ENCODE data around the gene EIF1B. TPM values are rescaled to one million over a fixed set of nuclear protein-coding genes. Genes with fewer than 3 reads are reported as not detected.
A peak's percentile ranks its signal among the peaks of the same experiment; 100 is the strongest.
"Not testable (repeated sequence)": the region's sequence is repeated elsewhere in the genome, so short reads cannot be mapped to it uniquely, and the experiment has no call there.

The EIF1B gene
- total RNA-seq = 17.2 TPM

- H3K27ac ChIP-seq (ENCODE audit: low read depth, low read length) = peak within 1 kb of the TSS; percentile 96
- H3K9me3 ChIP-seq (ENCODE audit: control insufficient read depth in 3 of 3, low read length in 3 of 3) = no peaks in the 10 kb centered on the region
- H3K4me1 ChIP-seq (ENCODE audit: control insufficient read depth in 3 of 3, insufficient read depth in 3 of 3, low read length in 3 of 3) = peaks cover 16 to 33% (median 27%) of the 10 kb centered on the region in 3 donors
- peak within 1 kb of the TSS; percentile 69 to 94 (median 82) for H3K4me3 ChIP-seq (ENCODE audit: low read length in 3 of 3)
- peaks cover 5 to 32% (median 21%) of the 10 kb centered on the region in 3 donors for H3K36me3 ChIP-seq (ENCODE audit: control insufficient read depth in 3 of 3, insufficient read depth in 3 of 3, low read length in 3 of 3)
- peak within 1 kb of the TSS; percentile 92 to 95 (median 93) for H3K9ac ChIP-seq (ENCODE audit: low read depth in 1 of 3, low read length in 3 of 3)
- no peaks in the 10 kb centered on the region for H3K27me3 ChIP-seq (ENCODE audit: control insufficient read depth in 3 of 3, insufficient read depth in 3 of 3, low read length in 3 of 3)
Observed at GRCh38 chr3:40309418-40309924, at the start of gene EIF1B. Gene EIF1B, plus strand, starts transcription at chr3:40309707. Its CDS starts 235 bp downstream, at chr3:40309942.

- Histone ChIP-seq H3K27me3 (ENCODE audit: control insufficient read depth in 3 of 3, insufficient read depth in 3 of 3, low read length in 3 of 3) (no peaks in the 10 kb centered on the region), H3K4me1 (ENCODE audit: control insufficient read depth in 3 of 3, insufficient read depth in 3 of 3, low read length in 3 of 3) (no peaks in the 10 kb centered on the region), H3K36me3 (ENCODE audit: control insufficient read depth in 3 of 3, insufficient read depth in 3 of 3, low read length in 3 of 3) (peaks cover 0 to 3% (median 0%) of the 10 kb centered on the region in 3 donors), H3K9me3 (ENCODE audit: control insufficient read depth in 3 of 3, low read length in 3 of 3) (no peaks in the 10 kb centered on the region), H3K4me3 (ENCODE audit: low read length in 3 of 3) (no peak overlapping the region), H3K27ac (ENCODE audit: low read depth, low read length) (no peak overlapping the region), H3K9ac (ENCODE audit: low read depth in 1 of 3, low read length in 3 of 3) (no peak overlapping the region)
Observed at GRCh38 chr3:40262331-40262730, 47.2 kb upstream of the EIF1B start.

- Histone ChIP-seq H3K4me3 (ENCODE audit: low read length in 3 of 3) (no peak overlapping the region), H3K36me3 (ENCODE audit: control insufficient read depth in 3 of 3, insufficient read depth in 3 of 3, low read length in 3 of 3) (no peaks in the 10 kb centered on the region), H3K9ac (ENCODE audit: low read depth in 1 of 3, low read length in 3 of 3) (no peak overlapping the region), H3K27ac (ENCODE audit: low read depth, low read length) (no peak overlapping the region), H3K4me1 (ENCODE audit: control insufficient read depth in 3 of 3, insufficient read depth in 3 of 3, low read length in 3 of 3) (no peaks in the 10 kb centered on the region), H3K27me3 (ENCODE audit: control insufficient read depth in 3 of 3, insufficient read depth in 3 of 3, low read length in 3 of 3) (no peaks in the 10 kb centered on the region), H3K9me3 (ENCODE audit: control insufficient read depth in 3 of 3, low read length in 3 of 3) (no peaks in the 10 kb centered on the region)
Observed at GRCh38 chr3:40264451-40264850, 45.1 kb upstream of the EIF1B start.

- H3K4me3 ChIP-seq (ENCODE audit: low read length in 3 of 3) = no peak overlapping the region
- H3K9ac ChIP-seq (ENCODE audit: low read depth in 1 of 3, low read length in 3 of 3) = no peak overlapping the region
- no peaks in the 10 kb centered on the region for H3K4me1 ChIP-seq (ENCODE audit: control insufficient read depth in 3 of 3, insufficient read depth in 3 of 3, low read length in 3 of 3)
- no peaks in the 10 kb centered on the region for H3K36me3 ChIP-seq (ENCODE audit: control insufficient read depth in 3 of 3, insufficient read depth in 3 of 3, low read length in 3 of 3)
- no peaks in the 10 kb centered on the region for H3K27me3 ChIP-seq (ENCODE audit: control insufficient read depth in 3 of 3, insufficient read depth in 3 of 3, low read length in 3 of 3)
- no peaks in the 10 kb centered on the region for H3K9me3 ChIP-seq (ENCODE audit: control insufficient read depth in 3 of 3, low read length in 3 of 3)
- H3K27ac ChIP-seq (ENCODE audit: low read depth, low read length) = no peak overlapping the region
Observed at GRCh38 chr3:40265181-40265580, 44.3 kb upstream of the EIF1B start.

GRCh38 chr3:40267937-40268724, 41.4 kb upstream of the EIF1B start:
- Histone ChIP-seq H3K27me3 (ENCODE audit: control insufficient read depth in 3 of 3, insufficient read depth in 3 of 3, low read length in 3 of 3) (no peaks in the 10 kb centered on the region), H3K4me3 (ENCODE audit: low read length in 3 of 3) (no peak overlapping the region), H3K9me3 (ENCODE audit: control insufficient read depth in 3 of 3, low read length in 3 of 3) (no peaks in the 10 kb centered on the region), H3K9ac (ENCODE audit: low read depth in 1 of 3, low read length in 3 of 3) (no peak overlapping the region), H3K4me1 (ENCODE audit: control insufficient read depth in 3 of 3, insufficient read depth in 3 of 3, low read length in 3 of 3) (no peaks in the 10 kb centered on the region), H3K27ac (ENCODE audit: low read depth, low read length) (no peak overlapping the region), H3K36me3 (ENCODE audit: control insufficient read depth in 3 of 3, insufficient read depth in 3 of 3, low read length in 3 of 3) (no peaks in the 10 kb centered on the region)

- Histone ChIP-seq H3K27me3 (ENCODE audit: control insufficient read depth in 3 of 3, insufficient read depth in 3 of 3, low read length in 3 of 3) (no peaks in the 10 kb centered on the region), H3K4me3 (ENCODE audit: low read length in 3 of 3) (no peak overlapping the region), H3K36me3 (ENCODE audit: control insufficient read depth in 3 of 3, insufficient read depth in 3 of 3, low read length in 3 of 3) (no peaks in the 10 kb centered on the region), H3K27ac (ENCODE audit: low read depth, low read length) (no peak overlapping the region), H3K4me1 (ENCODE audit: control insufficient read depth in 3 of 3, insufficient read depth in 3 of 3, low read length in 3 of 3) (no peaks in the 10 kb centered on the region), H3K9ac (ENCODE audit: low read depth in 1 of 3, low read length in 3 of 3) (no peak overlapping the region), H3K9me3 (ENCODE audit: control insufficient read depth in 3 of 3, low read length in 3 of 3) (no peaks in the 10 kb centered on the region)
Observed at GRCh38 chr3:40268802-40269524, 40.5 kb upstream of the EIF1B start.

- Histone ChIP-seq H3K36me3 (ENCODE audit: control insufficient read depth in 3 of 3, insufficient read depth in 3 of 3, low read length in 3 of 3) (no peaks in the 10 kb centered on the region), H3K4me1 (ENCODE audit: control insufficient read depth in 3 of 3, insufficient read depth in 3 of 3, low read length in 3 of 3) (no peaks in the 10 kb centered on the region), H3K27me3 (ENCODE audit: control insufficient read depth in 3 of 3, insufficient read depth in 3 of 3, low read length in 3 of 3) (no peaks in the 10 kb centered on the region), H3K9me3 (ENCODE audit: control insufficient read depth in 3 of 3, low read length in 3 of 3) (no peaks in the 10 kb centered on the region), H3K9ac (ENCODE audit: low read depth in 1 of 3, low read length in 3 of 3) (no peak overlapping the region), H3K4me3 (ENCODE audit: low read length in 3 of 3) (no peak overlapping the region), H3K27ac (ENCODE audit: low read depth, low read length) (no peak overlapping the region)
Observed at GRCh38 chr3:40278791-40279190, 30.7 kb upstream of the EIF1B start.

- H3K4me3 ChIP-seq (ENCODE audit: low read length in 3 of 3) = no peak overlapping the region
- no peak overlapping the region for H3K9ac ChIP-seq (ENCODE audit: low read depth in 1 of 3, low read length in 3 of 3)
- H3K27me3 ChIP-seq (ENCODE audit: control insufficient read depth in 3 of 3, insufficient read depth in 3 of 3, low read length in 3 of 3) = no peaks in the 10 kb centered on the region
- H3K27ac ChIP-seq (ENCODE audit: low read depth, low read length) = no peak overlapping the region
- no peaks in the 10 kb centered on the region for H3K9me3 ChIP-seq (ENCODE audit: control insufficient read depth in 3 of 3, low read length in 3 of 3)
- no peaks in the 10 kb centered on the region for H3K4me1 ChIP-seq (ENCODE audit: control insufficient read depth in 3 of 3, insufficient read depth in 3 of 3, low read length in 3 of 3)
- no peaks in the 10 kb centered on the region for H3K36me3 ChIP-seq (ENCODE audit: control insufficient read depth in 3 of 3, insufficient read depth in 3 of 3, low read length in 3 of 3)
Observed at GRCh38 chr3:40281995-40282394, 27.5 kb upstream of the EIF1B start.

GRCh38 chr3:40283057-40283456, 26.4 kb upstream of the EIF1B start:
- H3K4me3 ChIP-seq (ENCODE audit: low read length in 3 of 3); H3K4me1 ChIP-seq (ENCODE audit: control insufficient read depth in 3 of 3, insufficient read depth in 3 of 3, low read length in 3 of 3); H3K27me3 ChIP-seq (ENCODE audit: control insufficient read depth in 3 of 3, insufficient read depth in 3 of 3, low read length in 3 of 3); H3K36me3 ChIP-seq (ENCODE audit: control insufficient read depth in 3 of 3, insufficient read depth in 3 of 3, low read length in 3 of 3); H3K9ac ChIP-seq (ENCODE audit: low read depth in 1 of 3, low read length in 3 of 3); H3K27ac ChIP-seq (ENCODE audit: low read depth, low read length); H3K9me3 ChIP-seq (ENCODE audit: control insufficient read depth in 3 of 3, low read length in 3 of 3): not testable (repeated sequence)

GRCh38 chr3:40287248-40287647, 22.3 kb upstream of the EIF1B start:
- Histone ChIP-seq H3K4me3 (ENCODE audit: low read length in 3 of 3) (no peak overlapping the region), H3K27me3 (ENCODE audit: control insufficient read depth in 3 of 3, insufficient read depth in 3 of 3, low read length in 3 of 3) (no peaks in the 10 kb centered on the region), H3K36me3 (ENCODE audit: control insufficient read depth in 3 of 3, insufficient read depth in 3 of 3, low read length in 3 of 3) (peaks cover 0 to 3% (median 3%) of the 10 kb centered on the region in 3 donors), H3K27ac (ENCODE audit: low read depth, low read length) (no peak overlapping the region), H3K4me1 (ENCODE audit: control insufficient read depth in 3 of 3, insufficient read depth in 3 of 3, low read length in 3 of 3) (no peaks in the 10 kb centered on the region), H3K9me3 (ENCODE audit: control insufficient read depth in 3 of 3, low read length in 3 of 3) (no peaks in the 10 kb centered on the region), H3K9ac (ENCODE audit: low read depth in 1 of 3, low read length in 3 of 3) (no peak overlapping the region)

Data from skeletal muscle tissue (tissue), 4 donors.